Neural progenitor cell (in vitro differentiated cells): ENCODE data around the gene ZBED1.

ENCODE experiments used
- EZH2phosphoT487 ChIP-seq: fragments of 200-600 bp; sonication (generic); IDR thresholded peaks from 2 replicates; pipeline ENCODE4 v1.6.1; 2017; ENCODE audit warnings: antibody characterized with exemption
- TF ChIP-seq, protein P1 (sequence below): fragments of 200-600 bp; sonication (generic); IDR thresholded peaks from 2 replicates; pipeline ENCODE4 v1.5.1; 2017; ENCODE audit warnings: antibody characterized with exemption, mild to moderate bottlenecking

DNA sequence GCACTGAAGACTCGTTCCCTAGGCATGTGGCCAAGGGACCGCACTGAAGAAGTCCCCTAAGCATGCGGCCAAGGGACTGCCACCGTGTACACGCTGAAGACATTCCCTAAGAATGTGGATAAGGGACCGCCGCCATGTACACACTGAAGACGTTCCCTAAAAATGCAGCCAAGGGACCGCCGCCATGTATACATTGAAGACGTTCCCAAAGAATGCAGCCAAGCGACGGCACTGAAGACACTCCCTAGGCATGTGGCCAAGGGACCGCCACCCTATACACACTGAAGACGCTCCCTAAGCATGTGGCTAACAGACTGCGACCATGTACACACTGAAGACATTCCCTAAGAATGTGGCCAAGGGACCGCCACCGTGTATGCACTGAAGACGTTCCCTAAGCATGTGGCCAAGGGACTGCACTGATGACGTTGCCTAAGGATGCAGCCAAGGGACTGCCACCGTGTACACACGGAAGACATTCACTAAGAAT lies 31.5 kb downstream of the ZBED1 start:
- TF ChIP-seq, protein P1, sequence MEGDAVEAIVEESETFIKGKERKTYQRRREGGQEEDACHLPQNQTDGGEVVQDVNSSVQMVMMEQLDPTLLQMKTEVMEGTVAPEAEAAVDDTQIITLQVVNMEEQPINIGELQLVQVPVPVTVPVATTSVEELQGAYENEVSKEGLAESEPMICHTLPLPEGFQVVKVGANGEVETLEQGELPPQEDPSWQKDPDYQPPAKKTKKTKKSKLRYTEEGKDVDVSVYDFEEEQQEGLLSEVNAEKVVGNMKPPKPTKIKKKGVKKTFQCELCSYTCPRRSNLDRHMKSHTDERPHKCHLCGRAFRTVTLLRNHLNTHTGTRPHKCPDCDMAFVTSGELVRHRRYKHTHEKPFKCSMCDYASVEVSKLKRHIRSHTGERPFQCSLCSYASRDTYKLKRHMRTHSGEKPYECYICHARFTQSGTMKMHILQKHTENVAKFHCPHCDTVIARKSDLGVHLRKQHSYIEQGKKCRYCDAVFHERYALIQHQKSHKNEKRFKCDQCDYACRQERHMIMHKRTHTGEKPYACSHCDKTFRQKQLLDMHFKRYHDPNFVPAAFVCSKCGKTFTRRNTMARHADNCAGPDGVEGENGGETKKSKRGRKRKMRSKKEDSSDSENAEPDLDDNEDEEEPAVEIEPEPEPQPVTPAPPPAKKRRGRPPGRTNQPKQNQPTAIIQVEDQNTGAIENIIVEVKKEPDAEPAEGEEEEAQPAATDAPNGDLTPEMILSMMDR = no peak
- TF ChIP-seq EZH2phosphoT487 = no peak
